ENCODE results near the gene ICE1. TPM values are rescaled to one million over a fixed set of nuclear protein-coding genes. Genes with fewer than 3 reads are reported as not detected.
A peak's percentile ranks its signal among the peaks of the same experiment; 100 is the strongest.

Gene ICE1
- total RNA-seq, 1 donor from 2014 or later: 27.0 TPM

GRCh38 chr5:5521029-5521428 is 98.6 kb downstream of the ICE1 start:
- Mint-ChIP-seq H3K27me3 (ENCODE audit: unreplicated experiment) (peaks cover 8% of the 10 kb centered on the region), H3K27ac (ENCODE audit: unreplicated experiment) (no peak overlapping the region), H3K9me3 (ENCODE audit: unreplicated experiment) (no peaks in the 10 kb centered on the region), H3K36me3 (ENCODE audit: unreplicated experiment) (no peaks in the 10 kb centered on the region), H3K4me3 (ENCODE audit: unreplicated experiment) (no peak overlapping the region), H3K4me1 (ENCODE audit: unreplicated experiment) (peaks cover 1% of the 10 kb centered on the region)
- DNase-seq (ENCODE audit: extremely low spot score, unreplicated experiment): peak; percentile 4
- TF ChIP-seq, protein P1, sequence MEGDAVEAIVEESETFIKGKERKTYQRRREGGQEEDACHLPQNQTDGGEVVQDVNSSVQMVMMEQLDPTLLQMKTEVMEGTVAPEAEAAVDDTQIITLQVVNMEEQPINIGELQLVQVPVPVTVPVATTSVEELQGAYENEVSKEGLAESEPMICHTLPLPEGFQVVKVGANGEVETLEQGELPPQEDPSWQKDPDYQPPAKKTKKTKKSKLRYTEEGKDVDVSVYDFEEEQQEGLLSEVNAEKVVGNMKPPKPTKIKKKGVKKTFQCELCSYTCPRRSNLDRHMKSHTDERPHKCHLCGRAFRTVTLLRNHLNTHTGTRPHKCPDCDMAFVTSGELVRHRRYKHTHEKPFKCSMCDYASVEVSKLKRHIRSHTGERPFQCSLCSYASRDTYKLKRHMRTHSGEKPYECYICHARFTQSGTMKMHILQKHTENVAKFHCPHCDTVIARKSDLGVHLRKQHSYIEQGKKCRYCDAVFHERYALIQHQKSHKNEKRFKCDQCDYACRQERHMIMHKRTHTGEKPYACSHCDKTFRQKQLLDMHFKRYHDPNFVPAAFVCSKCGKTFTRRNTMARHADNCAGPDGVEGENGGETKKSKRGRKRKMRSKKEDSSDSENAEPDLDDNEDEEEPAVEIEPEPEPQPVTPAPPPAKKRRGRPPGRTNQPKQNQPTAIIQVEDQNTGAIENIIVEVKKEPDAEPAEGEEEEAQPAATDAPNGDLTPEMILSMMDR (IDR thresholded peaks at IDR 0.05): no peak

DNA sequence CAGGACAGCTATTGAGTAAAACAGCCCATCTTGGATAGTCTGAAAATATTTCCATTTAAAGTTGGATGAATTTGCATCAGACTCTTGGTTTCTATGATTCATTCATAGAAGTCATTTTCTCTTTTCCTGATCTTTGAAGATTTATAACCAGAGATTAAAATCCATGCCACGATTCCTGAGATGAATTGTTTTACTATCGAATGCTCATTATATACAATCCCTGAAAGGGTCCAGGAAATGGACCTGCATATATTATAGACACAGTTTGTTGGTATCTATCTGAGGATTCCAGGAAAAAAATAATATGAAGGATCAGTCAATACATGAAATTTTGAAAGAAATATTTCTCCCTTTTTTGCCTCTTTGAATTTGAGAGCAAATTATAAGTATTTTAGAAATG is 99.0 kb downstream of the ICE1 start:
- no peak for DNase-seq (ENCODE audit: extremely low spot score, unreplicated experiment)
- TF ChIP-seq, protein P1 (IDR thresholded peaks at IDR 0.05): no peak
- H3K36me3 Mint-ChIP-seq (ENCODE audit: unreplicated experiment): no peaks in the 10 kb centered on the region
- no peak overlapping the region for H3K4me3 Mint-ChIP-seq (ENCODE audit: unreplicated experiment)
- peaks cover 8% of the 10 kb centered on the region for H3K27me3 Mint-ChIP-seq (ENCODE audit: unreplicated experiment)
- no peaks in the 10 kb centered on the region for H3K9me3 Mint-ChIP-seq (ENCODE audit: unreplicated experiment)
- H3K27ac Mint-ChIP-seq (ENCODE audit: unreplicated experiment): no peak overlapping the region
- H3K4me1 Mint-ChIP-seq (ENCODE audit: unreplicated experiment): peaks cover 1% of the 10 kb centered on the region

DNA sequence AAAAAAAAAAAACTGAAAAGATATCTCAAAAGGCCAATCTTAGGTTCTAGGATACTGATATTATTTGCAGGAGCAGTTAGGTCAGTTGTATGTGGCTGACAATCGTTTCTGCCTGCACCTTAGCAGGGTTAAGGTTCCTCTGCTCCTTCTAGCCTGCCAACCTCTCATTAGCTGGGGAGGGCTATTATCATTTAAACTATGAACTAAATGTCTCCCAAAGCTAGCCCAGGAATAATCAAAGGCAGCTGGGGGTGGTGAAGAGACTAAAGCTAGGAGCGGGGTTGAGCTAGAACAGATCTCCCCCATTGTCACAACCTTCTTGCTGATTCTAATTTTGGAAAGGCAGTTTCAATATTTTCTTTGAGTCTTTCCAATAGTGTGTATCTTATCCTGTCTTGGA is 99.9 kb downstream of the ICE1 start:
- DNase-seq (ENCODE audit: extremely low spot score, unreplicated experiment): peak; percentile 7
- Mint-ChIP-seq H3K4me3 (ENCODE audit: unreplicated experiment) (no peak overlapping the region), H3K27me3 (ENCODE audit: unreplicated experiment) (peaks cover 8% of the 10 kb centered on the region), H3K9me3 (ENCODE audit: unreplicated experiment) (no peaks in the 10 kb centered on the region), H3K4me1 (ENCODE audit: unreplicated experiment) (peaks cover 1% of the 10 kb centered on the region), H3K36me3 (ENCODE audit: unreplicated experiment) (no peaks in the 10 kb centered on the region), H3K27ac (ENCODE audit: unreplicated experiment) (no peak overlapping the region)
- TF ChIP-seq, protein P1 (IDR thresholded peaks at IDR 0.05): no peak

GRCh38 chr5:5523066-5523505 is 100.6 kb downstream of the ICE1 start:
- Mint-ChIP-seq H3K9me3 (ENCODE audit: unreplicated experiment) (no peaks in the 10 kb centered on the region), H3K27ac (ENCODE audit: unreplicated experiment) (no peak overlapping the region), H3K36me3 (ENCODE audit: unreplicated experiment) (no peaks in the 10 kb centered on the region), H3K27me3 (ENCODE audit: unreplicated experiment) (peaks cover 8% of the 10 kb centered on the region), H3K4me3 (ENCODE audit: unreplicated experiment) (no peak overlapping the region), H3K4me1 (ENCODE audit: unreplicated experiment) (peaks cover 1% of the 10 kb centered on the region)
- no peak for DNase-seq (ENCODE audit: extremely low spot score, unreplicated experiment)
- TF ChIP-seq, protein P1 (IDR thresholded peaks at IDR 0.05): no peak

DNA sequence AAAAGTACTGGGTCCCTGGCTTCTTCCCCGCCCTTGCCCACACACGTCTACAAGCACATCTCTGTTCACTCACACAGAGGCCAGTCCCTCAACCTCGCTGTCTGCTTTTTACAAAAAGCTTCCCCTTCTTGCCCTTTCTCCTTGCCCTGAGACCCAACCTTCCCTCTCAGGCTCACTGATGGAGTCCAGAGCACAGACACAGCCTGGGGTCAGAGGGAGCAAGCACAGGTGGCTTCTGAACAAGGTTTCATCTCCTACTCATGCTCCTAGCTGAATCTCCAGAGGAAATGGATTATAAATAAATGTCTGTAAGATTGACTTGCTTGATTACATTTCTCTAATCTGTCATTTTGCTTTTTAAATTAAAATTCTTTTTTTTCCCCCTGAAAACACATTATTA is 101.8 kb downstream of the ICE1 start:
- Mint-ChIP-seq H3K9me3 (ENCODE audit: unreplicated experiment) (no peaks in the 10 kb centered on the region), H3K4me3 (ENCODE audit: unreplicated experiment) (no peak overlapping the region), H3K27me3 (ENCODE audit: unreplicated experiment) (peaks cover 8% of the 10 kb centered on the region), H3K36me3 (ENCODE audit: unreplicated experiment) (no peaks in the 10 kb centered on the region), H3K27ac (ENCODE audit: unreplicated experiment) (no peak overlapping the region), H3K4me1 (ENCODE audit: unreplicated experiment) (peaks cover 1% of the 10 kb centered on the region)
- TF ChIP-seq, protein P1 (IDR thresholded peaks at IDR 0.05): no peak
- no peak for DNase-seq (ENCODE audit: extremely low spot score, unreplicated experiment)
